GM18858 (cell line): Measurements from ENCODE around the gene WDFY4.
A peak's percentile ranks its signal among the peaks of the same experiment; 100 is the strongest.

Experiments
- ATAC-seq: cut with Tn5 transposase; IDR thresholded peaks from one replicate; pipeline ENCODE4 v1.9.1; 2021; ENCODE audit not compliant: unreplicated experiment

WDFY4 gene

GRCh38 chr10:48789486-48790456 is 105.1 kb downstream of the WDFY4 start:
- ATAC-seq: no peak

- ATAC-seq: no peak
Observed at GRCh38 chr10:48790457-48791044, 105.9 kb downstream of the WDFY4 start.

DNA sequence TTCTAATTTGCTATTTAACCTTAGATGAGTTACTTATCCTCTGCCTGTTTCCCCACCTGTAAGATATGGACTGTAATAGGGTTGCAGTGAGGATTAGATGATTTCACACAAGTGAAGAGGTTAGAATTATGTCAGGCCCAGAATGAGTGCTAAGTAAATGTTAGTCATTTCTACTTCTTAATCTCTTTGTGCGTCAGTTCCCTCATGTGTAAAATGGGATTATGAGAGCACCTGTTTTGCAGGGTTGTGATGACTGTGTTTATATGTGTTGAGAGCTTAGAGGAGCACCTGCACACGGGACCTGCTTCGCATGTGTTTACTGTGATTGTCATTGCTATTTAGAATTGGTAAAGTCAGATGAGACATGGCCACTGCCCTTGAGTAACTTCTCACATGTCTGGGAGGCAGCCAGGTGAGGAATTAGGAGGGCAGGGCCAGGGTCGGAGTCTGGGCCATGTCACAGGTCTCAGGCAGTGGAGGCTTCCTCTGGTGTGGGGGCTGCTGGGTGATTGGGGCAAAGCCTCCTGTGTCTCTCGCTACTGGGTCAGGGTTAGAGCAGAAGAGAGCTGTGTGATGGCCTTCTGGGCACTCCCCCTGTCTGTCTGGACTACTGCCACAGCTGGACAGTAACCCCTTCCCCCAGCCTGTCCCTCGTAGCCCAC is 106.7 kb downstream of the WDFY4 start:
- no peak for ATAC-seq

- no peak for ATAC-seq
Observed at GRCh38 chr10:48792121-48792520, 107.4 kb downstream of the WDFY4 start.

DNA sequence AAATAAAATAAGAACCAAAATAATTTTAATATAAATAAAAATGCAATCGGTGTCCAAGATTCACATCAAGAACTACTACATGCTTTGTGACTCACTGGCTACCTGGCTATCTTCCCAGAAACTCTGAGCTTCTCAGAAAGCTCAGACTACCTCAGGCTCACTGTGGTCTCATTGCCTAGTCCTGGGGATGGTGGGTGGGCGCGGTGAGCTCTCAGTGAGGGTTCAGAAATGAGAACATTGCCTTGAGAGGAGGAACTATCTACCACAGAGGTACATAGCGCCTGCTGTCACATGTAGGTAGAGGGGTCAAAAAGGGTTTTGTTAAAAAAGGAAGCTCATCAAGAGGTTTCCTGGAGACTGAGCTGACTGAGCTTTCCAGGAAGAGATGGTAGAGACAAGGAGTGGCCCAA is 108.0 kb downstream of the WDFY4 start:
- no peak for ATAC-seq

- ATAC-seq: no peak
Observed at GRCh38 chr10:48794074-48794473, 109.4 kb downstream of the WDFY4 start.

GRCh38 chr10:48796713-48797245 is 112.1 kb downstream of the WDFY4 start:
- no peak for ATAC-seq

GRCh38 chr10:48797830-48798229 is 113.2 kb downstream of the WDFY4 start:
- no peak for ATAC-seq

GRCh38 chr10:48798481-48799254 is 114.0 kb downstream of the WDFY4 start:
- ATAC-seq: no peak

DNA sequence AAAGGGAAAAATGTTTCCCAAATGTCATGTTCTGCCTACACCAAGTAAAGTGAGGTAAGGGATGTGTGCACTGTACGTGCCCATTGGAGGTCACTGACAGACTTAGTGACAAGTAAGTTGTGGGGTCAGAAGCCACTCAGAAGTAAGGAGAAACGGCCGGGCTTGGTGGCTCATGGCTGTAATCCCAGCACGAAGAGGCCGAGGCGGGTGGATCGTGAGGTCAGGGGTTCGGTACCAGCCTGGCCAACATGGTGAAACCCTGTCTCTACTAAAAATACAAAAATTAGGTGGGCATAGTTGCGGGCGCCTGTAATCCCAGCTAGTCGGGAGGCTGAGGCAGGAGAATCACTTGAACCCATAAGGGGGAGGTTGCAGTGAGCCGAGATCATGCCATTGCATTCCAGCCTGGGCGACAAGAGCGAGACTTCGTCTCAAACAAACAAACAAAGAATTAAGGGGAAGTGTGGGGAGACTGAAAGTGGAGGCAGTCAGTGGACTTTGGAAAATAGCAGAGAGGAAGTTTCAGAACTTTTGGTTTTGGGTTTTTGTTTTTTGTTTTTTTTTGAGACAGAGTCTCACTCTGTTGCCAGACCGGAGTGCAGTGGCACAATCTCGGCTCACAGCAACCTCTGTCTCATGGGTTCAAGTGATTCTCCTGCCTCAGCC is 114.8 kb downstream of the WDFY4 start:
- ATAC-seq: no peak

GRCh38 chr10:48800007-48800675 is 115.5 kb downstream of the WDFY4 start:
- ATAC-seq: no peak

GRCh38 chr10:48801001-48801421 is 116.3 kb downstream of the WDFY4 start:
- ATAC-seq: no peak

GRCh38 chr10:48802611-48803071 is 118.0 kb downstream of the WDFY4 start:
- ATAC-seq: peak; percentile 94

DNA sequence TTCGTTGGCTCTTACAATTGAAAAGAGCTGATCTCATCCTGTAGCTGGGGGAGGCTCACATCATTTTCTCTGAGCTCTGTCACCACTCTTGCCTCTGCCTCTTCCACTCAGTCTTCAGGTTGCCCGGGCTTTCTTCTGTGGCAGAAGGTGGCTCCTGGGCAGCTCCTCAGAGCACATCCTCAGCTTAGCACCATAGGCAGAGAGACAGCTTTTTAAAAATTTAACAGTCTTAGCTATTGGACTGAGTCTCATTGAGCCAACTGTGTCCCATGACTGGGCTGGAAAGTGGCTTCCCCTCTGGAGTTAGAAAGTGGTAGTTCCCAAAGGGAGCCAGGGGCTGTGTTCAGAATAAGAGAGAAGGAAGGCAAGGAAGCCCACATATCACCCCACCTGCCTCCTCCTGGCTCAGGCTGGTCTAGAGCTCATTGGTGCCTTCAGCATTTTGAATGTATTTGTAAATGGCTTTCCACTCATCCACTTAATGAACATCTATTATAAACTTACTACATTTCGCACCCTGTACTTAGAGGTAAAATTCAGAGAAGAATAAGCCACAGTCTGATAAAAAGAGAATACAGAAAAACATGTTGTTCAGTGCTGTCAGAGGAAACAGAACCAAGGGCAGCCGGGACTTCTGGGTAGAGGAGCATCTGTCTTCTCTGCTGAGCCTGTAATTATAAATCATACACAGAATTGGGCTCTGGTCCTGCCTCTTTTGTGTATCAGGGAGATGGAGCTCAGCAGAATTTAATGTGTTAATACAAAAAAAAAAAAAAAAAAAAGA is 119.3 kb downstream of the WDFY4 start:
- ATAC-seq: no peak

GRCh38 chr10:48804740-48805182 is 120.1 kb downstream of the WDFY4 start:
- ATAC-seq: no peak

DNA sequence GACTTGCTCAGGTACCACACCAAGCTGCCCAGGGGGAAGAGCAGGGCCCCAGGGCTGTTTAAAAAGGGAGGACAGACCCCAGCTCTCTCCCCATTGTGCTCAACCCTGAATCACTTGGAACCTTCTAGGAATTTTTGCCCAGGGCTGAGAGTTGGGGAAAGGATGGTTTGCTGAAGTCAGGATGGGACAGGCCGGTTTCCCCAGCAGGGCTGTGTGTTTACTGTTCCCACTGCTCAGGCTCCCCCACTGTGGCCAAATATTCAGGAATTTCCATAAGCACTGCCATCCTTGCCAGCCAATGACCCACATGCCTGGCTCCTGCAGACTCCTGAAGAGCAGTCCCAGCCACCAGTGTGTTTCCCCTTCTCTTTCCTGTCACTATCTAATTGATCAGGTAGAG is 120.7 kb downstream of the WDFY4 start:
- no peak for ATAC-seq

DNA sequence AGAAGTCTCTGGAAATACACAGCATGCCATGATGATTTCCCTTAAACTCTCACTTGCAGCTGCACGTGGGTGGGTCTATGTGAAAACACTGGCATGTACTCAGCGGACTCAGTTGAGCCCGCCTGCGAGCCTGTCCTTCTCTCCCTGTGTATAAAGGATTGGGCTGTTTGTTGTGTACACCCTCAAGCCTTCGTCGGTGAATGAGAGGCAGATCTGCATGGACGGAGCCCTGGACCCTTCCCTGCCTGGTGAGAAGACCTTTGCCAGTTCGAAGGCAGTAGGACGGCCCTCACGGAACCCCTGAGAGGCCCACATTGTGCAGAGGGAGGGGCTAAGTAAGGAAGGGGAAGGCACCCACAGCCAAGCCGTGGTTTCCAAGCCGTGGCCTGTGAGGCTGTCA is 121.2 kb downstream of the WDFY4 start:
- no peak for ATAC-seq

DNA sequence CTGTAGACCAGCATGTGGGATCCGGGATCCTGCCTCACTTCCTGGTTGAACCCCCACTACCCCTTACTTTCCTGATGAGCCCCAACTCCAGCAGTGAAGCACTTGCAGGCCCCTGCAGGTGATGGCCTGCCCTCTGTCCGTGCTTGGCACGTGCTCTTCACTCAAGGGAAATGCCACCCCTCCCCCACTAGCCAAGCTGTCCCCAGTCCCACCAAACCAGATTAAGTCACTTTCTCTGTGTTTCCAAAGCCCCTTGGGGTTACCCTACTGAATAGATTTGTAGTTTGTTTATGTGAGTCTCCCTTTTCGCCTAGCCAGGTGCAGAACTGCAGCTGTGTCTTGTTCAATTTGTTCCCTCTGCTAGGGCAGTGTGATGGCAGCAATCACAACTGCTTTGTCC is 121.7 kb downstream of the WDFY4 start:
- ATAC-seq: no peak
